Thyroid gland (tissue), 4 donors: ENCODE results near the gene PPP3CA.

ENCODE experiments used
- CTCF ChIP-seq, 6 experiments: fragments of 200-600 bp in 3 of 6; fragments of 450-650 bp in 3 of 6; sonication (generic) in 3 of 6; IDR thresholded peaks; one replicate each; pipeline ENCODE4 v1.5.1; 2016 to 2019; ENCODE audit warnings: antibody characterized with exemption in 6 of 6, mild to moderate bottlenecking in 2 of 6, inconsistent platforms in 1 of 6, moderate library complexity in 1 of 6
- POLR2A ChIP-seq, 2 donors: fragments of 450-650 bp; IDR thresholded peaks; one replicate each; pipeline ENCODE4 v1.6.1; 2017; ENCODE audit warnings: antibody characterized with exemption in 2 of 2, mild to moderate bottlenecking in 2 of 2, moderate library complexity in 1 of 2

GRCh38 chr4:101349801-101350064 lies 2.4 kb upstream of the PPP3CA start:
- TF ChIP-seq CTCF (IDR thresholded peaks at IDR 0.05) (no peak), POLR2A (IDR thresholded peaks at IDR 0.05) (no peak)
